LNCaP clone FGC (cell line): ENCODE results near the gene G3BP1.
A peak's percentile ranks its signal among the peaks of the same experiment; 100 is the strongest.

Experiments
- DNase-seq: peaks from one replicate; pipeline ENCODE4 v3.0.0-alpha.2; 2011; ENCODE audit warnings: low read depth
- H3K4me3 ChIP-seq: 2 replicates; pipeline ENCODE4 v1.5.1; 2011; ENCODE audit warnings: mild to moderate bottlenecking, low read depth, low read length, control low read depth
- TF ChIP-seq, protein P1 (sequence below): IDR thresholded peaks from 2 replicates; pipeline ENCODE4 v1.5.1; 2012; ENCODE audit warnings: mild to moderate bottlenecking; ENCODE audit not compliant: control insufficient read depth, insufficient read depth; ENCODE audit errors: extremely low read depth

Gene G3BP1

GRCh38 chr5:151740958-151741373 is 30.8 kb upstream of the G3BP1 start:
- H3K4me3 ChIP-seq, result no peak overlapping the region
- TF ChIP-seq, protein P1, sequence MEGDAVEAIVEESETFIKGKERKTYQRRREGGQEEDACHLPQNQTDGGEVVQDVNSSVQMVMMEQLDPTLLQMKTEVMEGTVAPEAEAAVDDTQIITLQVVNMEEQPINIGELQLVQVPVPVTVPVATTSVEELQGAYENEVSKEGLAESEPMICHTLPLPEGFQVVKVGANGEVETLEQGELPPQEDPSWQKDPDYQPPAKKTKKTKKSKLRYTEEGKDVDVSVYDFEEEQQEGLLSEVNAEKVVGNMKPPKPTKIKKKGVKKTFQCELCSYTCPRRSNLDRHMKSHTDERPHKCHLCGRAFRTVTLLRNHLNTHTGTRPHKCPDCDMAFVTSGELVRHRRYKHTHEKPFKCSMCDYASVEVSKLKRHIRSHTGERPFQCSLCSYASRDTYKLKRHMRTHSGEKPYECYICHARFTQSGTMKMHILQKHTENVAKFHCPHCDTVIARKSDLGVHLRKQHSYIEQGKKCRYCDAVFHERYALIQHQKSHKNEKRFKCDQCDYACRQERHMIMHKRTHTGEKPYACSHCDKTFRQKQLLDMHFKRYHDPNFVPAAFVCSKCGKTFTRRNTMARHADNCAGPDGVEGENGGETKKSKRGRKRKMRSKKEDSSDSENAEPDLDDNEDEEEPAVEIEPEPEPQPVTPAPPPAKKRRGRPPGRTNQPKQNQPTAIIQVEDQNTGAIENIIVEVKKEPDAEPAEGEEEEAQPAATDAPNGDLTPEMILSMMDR, result no peak
- no peak for DNase-seq

GRCh38 chr5:151741678-151742423 is 29.9 kb upstream of the G3BP1 start:
- TF ChIP-seq, protein P1, result no peak
- no peak for DNase-seq

GRCh38 chr5:151742870-151743294 is 28.9 kb upstream of the G3BP1 start:
- H3K4me3 ChIP-seq, result no peak overlapping the region
- TF ChIP-seq, protein P1, result peak; percentile 89
- DNase-seq, result no peak

More at GRCh38 chr5:151741678-151742423, 29.9 kb upstream of the G3BP1 start:
- H3K4me3 ChIP-seq, result no peak overlapping the region

GRCh38 chr5:151743530-151743929 is 28.2 kb upstream of the G3BP1 start:
- TF ChIP-seq, protein P1, result no peak
- no peak overlapping the region for H3K4me3 ChIP-seq
- no peak for DNase-seq

DNA sequence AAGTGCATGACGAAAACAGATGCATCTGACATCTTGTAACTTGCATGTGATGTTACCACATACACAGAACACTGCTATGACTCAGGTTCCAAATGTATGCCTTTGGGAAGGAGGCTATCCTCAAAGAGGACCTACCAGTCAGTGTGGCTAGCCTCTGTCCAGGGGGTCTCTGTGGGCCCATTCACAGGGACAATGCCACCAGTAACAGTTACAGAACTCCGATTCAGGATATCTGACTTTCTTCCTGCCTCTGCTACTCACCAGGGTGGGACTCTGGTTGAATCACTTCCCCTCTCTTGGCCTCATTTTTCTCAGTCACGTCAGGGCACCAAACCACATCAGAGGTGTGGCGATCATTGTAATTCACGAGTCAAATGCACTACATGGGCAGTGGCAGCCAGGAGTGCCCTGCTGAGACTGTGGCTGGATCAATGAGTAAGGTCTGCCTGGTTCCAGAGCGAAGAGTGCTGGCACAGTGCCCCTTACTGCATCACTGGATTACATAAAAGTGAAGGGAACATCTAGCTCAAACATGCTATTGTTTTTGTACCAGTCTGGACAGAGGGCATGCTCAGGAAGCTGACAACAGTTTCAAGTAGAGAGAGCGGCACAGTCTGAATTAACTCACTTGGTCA is 26.6 kb upstream of the G3BP1 start:
- TF ChIP-seq, protein P1, result no peak
- no peak overlapping the region for H3K4me3 ChIP-seq
- DNase-seq, result no peak

- no peak for DNase-seq
- TF ChIP-seq, protein P1, result no peak
- H3K4me3 ChIP-seq, result no peak overlapping the region
Measured at GRCh38 chr5:151750121-151750520, 21.6 kb upstream of the G3BP1 start.
